ENCODE data around the gene LRRC8E. TPM values are rescaled to one million over a fixed set of nuclear protein-coding genes. Genes with fewer than 3 reads are reported as not detected.
A peak's percentile ranks its signal among the peaks of the same experiment; 100 is the strongest.
"Not testable (repeated sequence)": the region's sequence is repeated elsewhere in the genome, so short reads cannot be mapped to it uniquely, and the experiment has no call there.

The LRRC8E gene
- total and polyA plus RNA-seq, 5 donors = 0.36 to 1.2 (median 0.95) TPM

DNA sequence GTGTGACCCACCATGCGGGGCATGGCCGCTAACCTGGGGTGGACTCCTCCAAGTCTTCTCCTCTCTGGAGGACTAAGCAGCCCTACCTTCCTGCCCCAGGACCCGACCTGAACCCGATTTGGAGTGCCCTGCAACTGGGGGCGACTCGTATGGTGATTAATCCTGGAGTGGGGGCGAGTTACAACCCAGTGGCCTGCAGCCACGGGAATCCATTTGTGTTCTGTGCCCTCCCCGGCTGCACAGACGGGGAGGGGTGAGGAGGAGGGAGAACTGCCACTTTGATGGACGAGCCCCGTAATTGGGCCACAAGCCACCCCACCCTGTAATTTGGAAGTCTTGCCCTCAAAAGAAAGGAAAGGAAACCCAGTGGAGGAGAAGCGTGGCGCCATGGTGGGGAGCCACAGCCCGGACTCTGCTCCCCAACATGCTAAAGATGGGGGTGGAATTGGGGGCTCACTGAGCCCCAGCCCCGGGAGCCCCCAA, 32.2 kb upstream of the LRRC8E start:
- Histone ChIP-seq H3K27ac (ENCODE audit: low read length) (no peak overlapping the region), H3K4me3 (ENCODE audit: low read length) (no peak overlapping the region), H3K4me1 (ENCODE audit: control insufficient read depth, insufficient read depth, low read length) (no peaks in the 10 kb centered on the region), H3K9me3 (ENCODE audit: control insufficient read depth, low read length) (no peaks in the 10 kb centered on the region), H3K27me3 (ENCODE audit: control insufficient read depth, insufficient read depth) (no peaks in the 10 kb centered on the region)
- ATAC-seq (no peak), DNase-seq (no peak)
- intact Hi-C loops (cut with DNase I) = no loop called here
- 89% methylated on average over 16 of the region's 16 CpGs for WGBS

DNA sequence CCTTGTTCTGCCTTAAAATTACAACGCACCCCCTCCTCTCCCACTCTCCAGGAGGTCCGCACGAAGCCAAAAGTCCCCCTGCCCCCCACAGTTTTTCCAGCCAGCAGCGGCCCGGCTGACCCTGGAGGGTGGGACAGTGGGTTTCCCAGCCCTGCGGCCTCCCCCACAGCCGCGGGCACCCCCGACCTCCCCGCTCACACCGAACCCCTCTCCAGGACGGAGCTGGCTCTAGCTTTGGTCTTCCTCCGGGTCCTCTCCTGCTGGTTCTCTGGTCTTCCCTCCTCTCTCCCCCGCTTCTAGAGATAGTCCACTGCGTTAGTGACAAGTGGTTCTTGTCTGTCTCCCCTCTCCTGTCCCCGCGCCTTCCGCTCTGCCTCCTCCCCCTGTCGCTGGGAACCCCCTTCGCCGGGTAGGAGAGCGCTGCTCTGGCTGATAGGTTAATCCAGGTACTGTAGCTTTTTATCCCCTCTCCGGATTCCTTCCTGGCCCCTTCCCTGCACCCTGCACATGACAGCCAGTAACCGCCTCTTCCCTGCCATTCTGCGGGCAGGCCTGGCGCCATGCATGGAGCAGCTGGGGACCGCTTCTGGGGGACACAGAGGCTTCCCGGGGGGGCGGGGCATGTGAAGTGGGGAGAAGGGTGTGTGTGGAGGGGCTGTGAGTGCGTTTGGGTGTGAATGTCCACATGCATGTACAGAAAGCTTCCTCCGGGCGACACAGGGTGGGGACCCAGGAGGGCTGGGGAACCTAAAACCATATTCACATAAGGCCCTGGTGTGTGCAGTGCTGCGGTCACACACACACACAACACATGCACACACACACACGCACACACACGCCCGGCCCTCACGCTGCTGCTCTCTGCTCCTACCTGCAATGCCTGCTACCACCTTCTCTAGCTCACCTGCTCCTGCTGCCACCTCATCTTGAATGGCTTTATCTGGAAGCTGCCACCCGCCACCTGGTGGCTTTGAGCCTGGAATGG, 31.3 kb upstream of the LRRC8E start:
- 82% methylated on average over 38 of the region's 38 CpGs for WGBS
- ATAC-seq (no peak), DNase-seq (peak in 1 of 3 donors; percentile 35)
- H3K4me3 ChIP-seq (ENCODE audit: low read length) = no peak overlapping the region
- no peaks in the 10 kb centered on the region for H3K27me3 ChIP-seq (ENCODE audit: control insufficient read depth, insufficient read depth)
- no peak overlapping the region for H3K27ac ChIP-seq (ENCODE audit: low read length)
- peaks cover under 1% of the 10 kb centered on the region for H3K4me1 ChIP-seq (ENCODE audit: control insufficient read depth, insufficient read depth, low read length)
- H3K9me3 ChIP-seq (ENCODE audit: control insufficient read depth, low read length) = no peaks in the 10 kb centered on the region
- intact Hi-C loops (cut with DNase I) = no loop called here

DNA sequence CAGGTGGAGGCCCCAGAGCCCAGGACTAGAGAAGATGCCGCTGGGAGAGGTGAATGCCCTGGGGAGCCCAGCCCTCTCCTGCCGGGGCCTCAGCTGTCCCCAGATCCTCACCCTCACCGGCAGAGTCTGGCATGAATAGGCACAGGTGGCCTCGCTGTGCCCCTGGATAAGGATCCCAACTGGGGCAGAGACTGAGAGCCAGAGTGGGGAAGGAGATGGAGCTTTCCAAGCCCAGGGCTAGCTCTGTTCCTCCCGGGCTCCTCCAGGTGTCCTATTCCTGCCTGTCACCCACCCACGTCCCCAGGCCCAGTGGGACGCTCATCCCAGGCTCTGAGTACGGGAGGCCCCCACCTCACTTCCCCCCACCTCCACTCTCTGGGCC, 30.6 kb upstream of the LRRC8E start:
- Histone ChIP-seq H3K4me1 (ENCODE audit: control insufficient read depth, insufficient read depth, low read length) (peaks cover 4% of the 10 kb centered on the region), H3K4me3 (ENCODE audit: low read length) (no peak overlapping the region), H3K27ac (ENCODE audit: low read length) (no peak overlapping the region), H3K9me3 (ENCODE audit: control insufficient read depth, low read length) (no peaks in the 10 kb centered on the region), H3K27me3 (ENCODE audit: control insufficient read depth, insufficient read depth) (no peaks in the 10 kb centered on the region)
- ATAC-seq (no peak), DNase-seq (peak in 1 of 3 donors; percentile 18)
- intact Hi-C loops (cut with DNase I) = no loop called here
- 84% methylated on average over 8 of the region's 8 CpGs for WGBS

DNA sequence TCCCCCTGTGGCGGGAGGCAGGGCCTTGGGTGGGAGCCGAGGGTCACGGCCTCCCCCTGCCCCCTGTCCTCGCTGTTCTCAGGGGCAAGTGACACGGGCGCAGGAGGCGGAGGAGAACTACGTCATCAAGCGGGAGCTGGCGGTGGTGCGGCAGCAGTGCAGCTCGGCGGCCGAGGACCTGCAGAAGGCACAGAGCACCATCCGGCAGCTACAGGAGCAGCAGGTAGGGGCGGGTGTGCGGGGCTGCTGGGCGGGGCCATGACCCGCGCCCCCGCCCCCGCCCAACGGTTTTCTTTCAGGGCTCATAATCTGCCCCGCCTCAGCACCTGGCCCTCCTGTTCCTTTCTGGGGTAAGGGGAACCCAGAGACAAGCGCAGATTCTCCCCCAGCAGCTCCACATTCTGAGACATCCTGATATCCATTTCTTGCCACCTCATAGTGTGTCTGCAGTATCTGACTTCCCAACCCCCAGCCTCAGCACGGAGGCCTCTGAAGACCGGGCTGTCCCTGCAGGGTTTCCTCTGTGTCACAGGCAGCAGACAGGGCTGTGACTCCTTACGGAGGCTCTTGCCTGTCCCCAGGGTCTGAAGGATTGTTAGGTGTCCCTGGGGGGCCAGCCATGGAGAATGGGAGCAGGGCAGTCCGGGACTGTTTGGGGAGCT, 30.1 kb upstream of the LRRC8E start:
- Histone ChIP-seq H3K4me3 (ENCODE audit: low read length) (no peak overlapping the region), H3K9me3 (ENCODE audit: control insufficient read depth, low read length) (no peaks in the 10 kb centered on the region), H3K27ac (ENCODE audit: low read length) (no peak overlapping the region), H3K4me1 (ENCODE audit: control insufficient read depth, insufficient read depth, low read length) (peaks cover 4% of the 10 kb centered on the region), H3K27me3 (ENCODE audit: control insufficient read depth, insufficient read depth) (no peaks in the 10 kb centered on the region)
- ATAC-seq = no peak
- DNase-seq = peak in 1 of 3 donors; percentile 48
- intact Hi-C loops (cut with DNase I) = no loop called here
- WGBS = 76% methylated on average over 29 of the region's 29 CpGs

GRCh38 chr19:7859087-7859486, 29.2 kb upstream of the LRRC8E start:
- H3K27me3 ChIP-seq (ENCODE audit: control insufficient read depth, insufficient read depth); intact Hi-C loops (cut with DNase I); H3K4me3 ChIP-seq (ENCODE audit: low read length): not testable (repeated sequence)

GRCh38 chr19:7859831-7860713, 28.2 kb upstream of the LRRC8E start:
- peak in 1 of 3 donors; percentile 57 for DNase-seq
- 85% methylated on average over 22 of the region's 22 CpGs for WGBS
- H3K27me3 ChIP-seq (ENCODE audit: control insufficient read depth, insufficient read depth) = no peaks in the 10 kb centered on the region
- H3K27ac ChIP-seq (ENCODE audit: low read length) = no peak overlapping the region
- H3K9me3 ChIP-seq (ENCODE audit: control insufficient read depth, low read length) = no peaks in the 10 kb centered on the region
- intact Hi-C loops (cut with DNase I) = no loop called here
- ATAC-seq = no peak
- peaks cover 4% of the 10 kb centered on the region for H3K4me1 ChIP-seq (ENCODE audit: control insufficient read depth, insufficient read depth, low read length)
- no peak overlapping the region for H3K4me3 ChIP-seq (ENCODE audit: low read length)

More at GRCh38 chr19:7859087-7859486, 29.2 kb upstream of the LRRC8E start:
- H3K9me3 ChIP-seq (ENCODE audit: control insufficient read depth, low read length); H3K27ac ChIP-seq (ENCODE audit: low read length); H3K4me1 ChIP-seq (ENCODE audit: control insufficient read depth, insufficient read depth, low read length); ATAC-seq: not testable (repeated sequence)
- peak in 1 of 3 donors; percentile 31 for DNase-seq
- WGBS = 95% methylated on average over 8 of the region's 8 CpGs

DNA sequence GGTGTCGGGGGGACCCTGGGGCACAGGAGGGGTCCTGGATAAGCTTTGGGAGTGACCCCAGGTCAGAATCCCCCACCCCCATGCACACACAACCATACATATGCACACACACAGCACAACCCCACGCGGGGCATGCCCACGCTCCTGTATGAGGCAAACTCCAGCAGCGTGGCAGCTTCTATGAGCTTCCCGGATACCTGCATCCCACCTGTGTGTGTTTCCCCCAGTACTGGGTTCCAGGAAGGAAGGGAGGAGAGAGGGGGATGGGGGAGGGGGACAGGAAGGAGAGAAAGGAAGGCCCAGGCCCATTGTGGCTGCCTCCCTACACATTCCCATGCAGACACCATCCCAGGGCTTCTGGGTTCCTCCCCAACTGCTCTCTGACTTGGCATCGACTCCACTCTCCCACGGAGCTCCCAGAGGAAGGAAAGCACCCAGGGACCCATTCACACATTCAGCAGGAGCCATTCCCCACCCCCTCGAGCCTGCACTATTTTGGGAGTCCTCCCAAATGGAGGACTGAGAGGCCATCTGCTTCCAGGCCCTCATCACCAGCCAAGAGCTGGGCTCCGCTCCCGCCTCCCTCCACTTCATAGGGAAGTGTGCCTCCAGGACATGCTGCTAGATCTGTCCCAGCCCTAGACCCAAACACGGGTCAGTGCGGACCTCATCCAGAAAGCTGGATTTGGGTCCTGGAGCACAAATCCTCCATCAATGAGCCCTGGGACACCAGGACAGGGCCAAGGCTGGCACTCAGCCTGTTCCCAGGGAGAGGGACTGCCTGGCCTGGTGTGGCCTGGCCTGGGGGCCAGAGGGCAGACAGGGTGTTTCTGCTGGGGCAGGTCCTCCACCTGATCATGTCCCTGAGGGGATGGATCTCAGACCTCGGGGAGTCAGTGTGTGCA, 27.3 kb upstream of the LRRC8E start:
- Histone ChIP-seq H3K9me3 (ENCODE audit: control insufficient read depth, low read length) (no peaks in the 10 kb centered on the region), H3K4me1 (ENCODE audit: control insufficient read depth, insufficient read depth, low read length) (peaks cover 4% of the 10 kb centered on the region), H3K27ac (ENCODE audit: low read length) (no peak overlapping the region), H3K4me3 (ENCODE audit: low read length) (no peak overlapping the region), H3K27me3 (ENCODE audit: control insufficient read depth, insufficient read depth) (no peaks in the 10 kb centered on the region)
- WGBS = 67% methylated on average over 14 of the region's 14 CpGs
- ATAC-seq (no peak), DNase-seq (peak in 2 of 3 donors; percentile 49 to 66)
- intact Hi-C loops (cut with DNase I) = no loop called here

DNA sequence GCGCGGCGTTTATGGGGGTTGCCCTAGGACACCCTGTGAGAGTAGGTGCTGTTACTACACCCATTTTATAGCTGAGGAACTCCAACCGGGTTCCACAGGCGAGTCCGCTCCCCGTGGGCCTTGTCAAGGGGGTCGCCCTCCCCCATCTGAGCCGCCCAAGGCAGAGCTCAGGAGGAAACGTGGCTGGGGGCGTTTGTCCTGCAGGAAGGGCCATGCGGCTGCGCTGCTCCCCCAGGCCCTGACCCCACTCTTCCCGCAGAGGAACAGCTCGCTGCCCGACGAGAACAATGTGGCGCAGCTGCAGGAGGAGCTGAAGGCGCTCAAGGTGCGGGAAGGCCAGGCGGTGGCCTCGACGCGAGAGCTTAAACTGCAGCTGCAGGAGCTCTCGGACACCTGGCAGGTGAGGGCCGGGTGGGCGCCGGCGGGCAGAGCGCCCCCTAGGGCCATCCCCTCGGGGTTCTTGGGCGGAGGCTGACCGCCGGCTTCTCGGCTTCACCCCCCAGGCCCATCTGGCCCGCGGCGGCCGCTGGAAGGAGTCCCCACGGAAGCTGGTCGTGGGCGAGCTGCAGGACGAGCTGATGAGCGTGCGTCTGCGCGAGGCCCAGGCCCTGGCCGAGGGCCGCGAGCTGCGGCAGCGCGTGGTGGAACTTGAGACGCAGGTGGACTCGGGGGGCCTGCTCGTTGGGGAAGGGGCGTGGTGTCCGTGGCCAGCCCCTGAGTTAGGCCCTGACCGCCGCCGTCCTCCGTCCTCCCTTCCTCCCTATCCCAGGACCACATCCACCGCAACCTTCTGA, 26.5 kb upstream of the LRRC8E start:
- Histone ChIP-seq H3K9me3 (ENCODE audit: control insufficient read depth, low read length) (no peaks in the 10 kb centered on the region), H3K27ac (ENCODE audit: low read length) (no peak overlapping the region), H3K4me1 (ENCODE audit: control insufficient read depth, insufficient read depth, low read length) (peaks cover 4% of the 10 kb centered on the region), H3K27me3 (ENCODE audit: control insufficient read depth, insufficient read depth) (no peaks in the 10 kb centered on the region), H3K4me3 (ENCODE audit: low read length) (no peak overlapping the region)
- 43% methylated on average over 63 of the region's 63 CpGs for WGBS
- DNase-seq (peak in 1 of 3 donors; percentile 55), ATAC-seq (no peak)
- intact Hi-C loops (cut with DNase I) = no loop called here

DNA sequence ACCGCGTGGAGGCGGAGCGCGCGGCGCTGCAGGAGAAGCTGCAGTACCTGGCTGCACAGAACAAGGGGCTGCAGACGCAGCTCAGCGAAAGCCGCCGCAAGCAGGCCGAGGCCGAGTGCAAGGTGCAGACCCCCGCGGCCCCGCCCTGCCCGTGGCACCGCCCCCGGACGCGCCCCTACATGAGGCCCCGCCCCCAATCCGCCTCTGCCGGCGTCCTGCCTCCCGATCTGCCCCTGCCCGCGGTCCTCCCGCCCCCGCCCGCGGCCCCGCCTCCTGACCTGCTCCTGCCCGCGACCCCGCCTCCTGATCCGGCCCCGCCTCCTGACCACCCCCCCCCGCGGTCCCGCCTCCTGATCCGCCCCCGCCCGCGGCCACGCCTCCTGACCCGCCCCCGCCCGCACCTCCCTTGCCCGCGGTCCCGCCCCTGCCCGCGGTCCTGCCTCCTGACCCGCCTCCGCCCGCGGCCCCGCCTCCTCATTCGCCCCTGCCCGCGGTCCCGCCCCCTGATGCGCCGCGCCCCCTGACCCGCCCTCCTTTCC, 25.8 kb upstream of the LRRC8E start:
- Histone ChIP-seq H3K4me1 (ENCODE audit: control insufficient read depth, insufficient read depth, low read length) (peaks cover 4% of the 10 kb centered on the region), H3K27me3 (ENCODE audit: control insufficient read depth, insufficient read depth) (no peaks in the 10 kb centered on the region), H3K27ac (ENCODE audit: low read length) (no peak overlapping the region), H3K9me3 (ENCODE audit: control insufficient read depth, low read length) (no peaks in the 10 kb centered on the region), H3K4me3 (ENCODE audit: low read length) (no peak overlapping the region)
- intact Hi-C loops (cut with DNase I) = no loop called here
- ATAC-seq (peak; percentile 31 to 43), DNase-seq (peak; percentile 59 to 87 (median 84))
- 9% methylated on average over 67 of the region's 67 CpGs for WGBS
